Suppressor macrophage treated with lipopolysaccharide for 1 hour (primary cell): ENCODE measurements around the gene TAF1B.

Experiments
- DNase-seq, 3 donors: peaks; one replicate each; pipeline ENCODE4 v3.0.0-alpha.2; 2020 to 2022

Gene TAF1B

GRCh38 chr2:9843229-9844035 lies at the start of gene TAF1B:
TSS of gene TAF1B (plus strand) at chr2:9843474. CDS start at chr2:9843542, 68 bp downstream.
- peak; percentile 91 to 96 (median 95) for DNase-seq

GRCh38 chr2:9793918-9794717 lies 49.2 kb upstream of the TAF1B start:
- DNase-seq, result no peak

- DNase-seq, result no peak
Observed at GRCh38 chr2:9795071-9795470, 48.2 kb upstream of the TAF1B start.

GRCh38 chr2:9796056-9797010 lies 46.9 kb upstream of the TAF1B start:
- peak in 2 of 3 donors; percentile 28 to 30 for DNase-seq

- DNase-seq, result no peak
Observed at GRCh38 chr2:9797086-9797485, 46.2 kb upstream of the TAF1B start.

- DNase-seq, result no peak
Observed at GRCh38 chr2:9797681-9798556, 45.4 kb upstream of the TAF1B start.

GRCh38 chr2:9799011-9799596 lies 44.2 kb upstream of the TAF1B start:
- peak in 1 of 3 donors; percentile 32 for DNase-seq

- DNase-seq, result peak; percentile 90 to 93 (median 93)
Observed at GRCh38 chr2:9799729-9800632, 43.3 kb upstream of the TAF1B start.

GRCh38 chr2:9800639-9800974 lies 42.7 kb upstream of the TAF1B start:
- DNase-seq, result no peak

- DNase-seq, result peak; percentile 95 to 96 (median 96)
Observed at GRCh38 chr2:9800975-9801726, 42.1 kb upstream of the TAF1B start.

- DNase-seq, result no peak
Observed at GRCh38 chr2:9802576-9802993, 40.7 kb upstream of the TAF1B start.

- no peak for DNase-seq
Observed at GRCh38 chr2:9803023-9803805, 40.1 kb upstream of the TAF1B start.

- DNase-seq, result no peak
Observed at GRCh38 chr2:9805435-9806297, 37.6 kb upstream of the TAF1B start.

GRCh38 chr2:9806298-9806610 lies 37.0 kb upstream of the TAF1B start:
- no peak for DNase-seq

- DNase-seq, result no peak
Observed at GRCh38 chr2:9806656-9807055, 36.6 kb upstream of the TAF1B start.

GRCh38 chr2:9807056-9807455 lies 36.2 kb upstream of the TAF1B start:
- DNase-seq, result no peak

GRCh38 chr2:9807555-9808305 lies 35.5 kb upstream of the TAF1B start:
- DNase-seq, result no peak
